Bronchial epithelial cell (primary cell): ENCODE data around the gene SRSF11. TPM values are rescaled to one million over a fixed set of nuclear protein-coding genes. Genes with fewer than 3 reads are reported as not detected.
A peak's percentile ranks its signal among the peaks of the same experiment; 100 is the strongest.

Experiments
- DNase-seq: peaks from one replicate; pipeline ENCODE4 v3.0.0-alpha.2; 2010; ENCODE audit warnings: low read depth
- FAIRE-seq: peaks from 2 replicates; lab custom pipeline; 2011; peaks lifted over from hg19 to GRCh38; lab: Jason Lieb, UNC
- H3K27me3 ChIP-seq: 2 replicates; pipeline ENCODE4 v1.5.1; 2011; ENCODE audit warnings: low read length; ENCODE audit not compliant: control insufficient read depth, insufficient read depth
- H3K36me3 ChIP-seq: 2 replicates; pipeline ENCODE4 v1.5.1; 2011; ENCODE audit warnings: low read length; ENCODE audit not compliant: control insufficient read depth, insufficient read depth
- H3K4me3 ChIP-seq: 2 replicates; pipeline ENCODE4 v1.5.1; 2011; ENCODE audit warnings: mild to moderate bottlenecking, low read depth, low read length, control low read depth
- CTCF ChIP-seq: IDR thresholded peaks from 2 replicates; pipeline ENCODE4 v1.5.1; 2011; ENCODE audit warnings: mild to moderate bottlenecking, moderate library complexity, low read length, control low read depth, inconsistent platforms; ENCODE audit not compliant: insufficient read depth, severe bottlenecking
- total RNA-seq: library from RNA; depleted of rRNA; stranded (reverse); fragments of >200 nt; gene quantifications from 2 replicates; pipeline ENCODE4 v1.2.1, GENCODE V29; 2014

The SRSF11 gene
- total RNA-seq, 1 donor from 2014 or later = 62.9 TPM

- Histone ChIP-seq H3K27me3 (no peaks in the 10 kb centered on the region), H3K4me3 (no peak overlapping the region), H3K36me3 (peaks cover 11% of the 10 kb centered on the region)
- no peak for TF ChIP-seq CTCF
- DNase-seq (no peak), FAIRE-seq (no peak)
These were observed 3.8 kb downstream of the SRSF11 start for GRCh38 chr1:70224954-70225353.

GRCh38 chr1:70227439-70227838 lies 6.3 kb downstream of the SRSF11 start:
- no peak overlapping the region for H3K4me3 ChIP-seq
- H3K36me3 ChIP-seq = peaks cover 12% of the 10 kb centered on the region
- no peak for DNase-seq
- no peak for TF ChIP-seq CTCF
- FAIRE-seq = no peak
- no peaks in the 10 kb centered on the region for H3K27me3 ChIP-seq

- no peak for TF ChIP-seq CTCF
- peaks cover 12% of the 10 kb centered on the region for H3K36me3 ChIP-seq
These were observed 7.5 kb downstream of the SRSF11 start for GRCh38 chr1:70228670-70229069.

GRCh38 chr1:70231475-70231874 lies 10.3 kb downstream of the SRSF11 start:
- no peak overlapping the region for H3K4me3 ChIP-seq
- peaks cover 5% of the 10 kb centered on the region for H3K36me3 ChIP-seq
- FAIRE-seq (no peak), DNase-seq (no peak)
- no peak for TF ChIP-seq CTCF
- H3K27me3 ChIP-seq = no peaks in the 10 kb centered on the region

More at GRCh38 chr1:70228670-70229069, 7.5 kb downstream of the SRSF11 start:
- Histone ChIP-seq H3K27me3 (no peaks in the 10 kb centered on the region), H3K4me3 (no peak overlapping the region)
- FAIRE-seq = no peak
- DNase-seq = no peak

GRCh38 chr1:70234733-70235132 lies 13.6 kb downstream of the SRSF11 start:
- Histone ChIP-seq H3K27me3 (no peaks in the 10 kb centered on the region), H3K36me3 (peaks cover 10% of the 10 kb centered on the region), H3K4me3 (no peak overlapping the region)
- peak; percentile 75 for DNase-seq
- FAIRE-seq = no peak
- TF ChIP-seq CTCF = no peak

- DNase-seq (no peak), FAIRE-seq (no peak)
- Histone ChIP-seq H3K4me3 (no peak overlapping the region), H3K36me3 (peaks cover 19% of the 10 kb centered on the region), H3K27me3 (no peaks in the 10 kb centered on the region)
- no peak for TF ChIP-seq CTCF
These were observed 18.8 kb downstream of the SRSF11 start for GRCh38 chr1:70239940-70240339.
